ENCODE measurements around the gene ACVRL1.

ACVRL1 gene

DNA sequence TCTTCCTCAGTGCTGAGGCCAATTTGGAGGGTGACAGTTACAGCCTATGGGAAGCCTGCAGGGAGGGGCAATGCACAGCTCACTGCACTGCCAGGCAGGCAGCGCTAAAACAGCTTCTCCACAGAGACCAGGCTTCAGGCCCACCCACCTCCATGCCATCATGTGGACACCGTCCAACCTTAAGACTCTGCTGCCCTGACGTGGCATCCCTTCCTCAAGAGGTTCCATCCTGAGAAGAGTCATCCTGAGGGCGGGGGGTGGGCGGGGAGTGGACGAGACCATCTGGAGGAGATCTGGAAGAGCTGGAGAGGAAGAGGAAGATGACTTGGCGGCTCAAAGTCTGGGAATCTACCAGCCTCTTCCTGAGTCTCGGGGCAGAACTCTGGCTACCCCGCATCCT, 8.4 kb upstream of the ACVRL1 start:
- DNase-seq (ENCODE audit: low read depth), result no peak

DNA sequence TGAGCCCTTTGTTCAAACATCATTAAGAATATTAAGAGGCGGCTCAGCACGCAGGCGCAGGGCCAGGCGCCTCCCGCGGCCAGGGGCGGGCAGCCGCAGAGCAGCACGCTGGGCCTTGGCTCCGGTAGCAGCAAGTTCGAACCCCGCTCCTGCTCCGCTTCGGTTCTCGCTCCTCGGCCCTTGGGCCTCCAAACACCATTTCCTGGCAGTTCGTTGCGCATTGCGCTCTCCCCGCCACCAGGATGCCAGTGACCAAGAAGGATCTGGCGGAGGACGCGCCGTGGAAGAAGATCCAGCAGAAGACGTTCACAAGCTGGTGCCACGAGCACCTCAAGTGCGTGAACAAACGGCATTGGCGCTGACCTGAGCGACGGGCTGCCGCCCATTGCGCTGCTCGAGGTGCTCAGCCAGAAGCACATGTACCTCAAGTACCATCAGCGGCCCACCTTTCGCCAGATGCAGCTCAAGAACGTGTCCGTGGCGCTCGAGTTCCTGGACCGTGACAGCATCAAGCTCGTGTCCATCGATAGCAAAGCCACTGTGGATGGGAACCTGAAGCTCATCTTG, 6.9 kb upstream of the ACVRL1 start:
- DNase-seq (ENCODE audit: low read depth), result no peak

DNA sequence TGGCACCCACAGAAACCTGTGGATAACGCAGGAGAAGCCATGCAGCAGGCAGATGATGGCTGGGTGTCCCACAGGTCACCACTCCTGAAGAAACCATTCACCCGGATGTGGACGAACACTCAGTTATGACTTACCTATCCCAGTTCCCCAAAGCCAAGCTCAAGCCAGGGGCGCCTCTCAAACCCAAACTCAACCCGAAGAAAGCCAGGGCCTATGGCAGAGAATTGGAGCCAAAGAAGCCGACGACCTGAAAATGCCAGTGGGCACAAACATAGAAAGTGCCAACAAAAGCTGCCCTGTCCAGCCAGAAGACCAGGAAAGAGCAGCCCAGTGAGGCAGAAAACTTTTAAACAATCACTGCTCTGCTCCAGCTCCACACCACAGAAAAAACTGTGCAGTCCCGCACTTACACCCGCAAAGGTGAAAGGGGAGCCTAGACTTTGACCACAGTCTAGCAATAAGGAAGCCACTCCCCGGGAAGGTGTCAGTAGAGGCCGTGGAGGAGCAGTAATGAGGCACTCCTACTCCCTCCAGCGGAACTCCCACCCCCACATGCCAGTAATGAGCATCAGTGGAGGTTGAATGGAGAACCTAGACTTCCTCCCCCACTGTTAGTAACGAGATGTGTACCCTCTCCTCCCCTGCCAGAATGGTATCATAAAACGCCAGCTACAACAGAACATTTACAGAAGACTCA, 6.0 kb upstream of the ACVRL1 start:
- DNase-seq (ENCODE audit: low read depth), result no peak

DNA sequence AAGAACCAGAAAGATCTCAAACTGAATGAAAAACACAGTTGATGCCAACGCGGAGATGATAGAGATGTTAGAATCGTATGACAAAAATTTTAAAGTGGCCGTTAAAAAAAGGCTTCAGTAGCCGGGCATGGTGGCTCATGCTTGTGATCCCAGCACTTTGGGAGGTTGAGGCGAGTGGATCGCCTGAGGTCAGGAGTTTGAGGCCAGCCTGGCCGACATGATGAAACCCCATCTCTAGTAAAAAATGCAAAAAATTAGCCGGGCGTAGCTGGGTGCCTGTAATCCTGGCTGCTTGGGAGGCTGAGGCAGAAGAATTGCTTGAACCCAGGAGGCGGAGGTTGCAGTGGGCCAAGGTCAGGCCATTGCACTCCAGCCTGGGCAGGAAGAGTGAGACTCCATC, 5.4 kb upstream of the ACVRL1 start:
- DNase-seq (ENCODE audit: low read depth), result no peak

DNA sequence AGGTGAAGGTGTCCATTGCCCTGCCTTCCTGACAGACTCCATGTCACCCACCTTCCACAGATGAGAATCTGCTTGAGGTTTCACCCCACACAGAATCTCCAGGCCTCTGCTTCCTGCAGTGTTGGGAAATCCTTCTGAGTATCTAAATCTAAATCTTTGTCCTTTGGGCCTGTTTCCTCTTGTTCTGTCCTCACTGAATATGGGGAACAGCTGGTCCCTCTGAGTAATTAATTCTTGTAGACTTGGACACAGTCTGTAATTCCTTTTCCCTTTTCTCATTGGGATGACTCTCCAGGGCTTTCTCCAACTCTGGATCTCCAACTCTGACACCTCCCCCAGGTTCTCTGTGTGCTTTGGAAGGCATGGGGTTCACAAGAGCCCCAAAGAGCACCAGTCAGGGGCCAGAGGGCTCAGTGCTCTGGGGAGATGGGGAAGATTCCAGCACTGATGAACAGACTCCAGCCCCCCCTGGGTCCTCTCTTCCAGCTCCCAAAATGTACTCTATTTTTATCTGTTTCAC, 2.3 kb upstream of the ACVRL1 start:
- DNase-seq (ENCODE audit: low read depth), result no peak

DNA sequence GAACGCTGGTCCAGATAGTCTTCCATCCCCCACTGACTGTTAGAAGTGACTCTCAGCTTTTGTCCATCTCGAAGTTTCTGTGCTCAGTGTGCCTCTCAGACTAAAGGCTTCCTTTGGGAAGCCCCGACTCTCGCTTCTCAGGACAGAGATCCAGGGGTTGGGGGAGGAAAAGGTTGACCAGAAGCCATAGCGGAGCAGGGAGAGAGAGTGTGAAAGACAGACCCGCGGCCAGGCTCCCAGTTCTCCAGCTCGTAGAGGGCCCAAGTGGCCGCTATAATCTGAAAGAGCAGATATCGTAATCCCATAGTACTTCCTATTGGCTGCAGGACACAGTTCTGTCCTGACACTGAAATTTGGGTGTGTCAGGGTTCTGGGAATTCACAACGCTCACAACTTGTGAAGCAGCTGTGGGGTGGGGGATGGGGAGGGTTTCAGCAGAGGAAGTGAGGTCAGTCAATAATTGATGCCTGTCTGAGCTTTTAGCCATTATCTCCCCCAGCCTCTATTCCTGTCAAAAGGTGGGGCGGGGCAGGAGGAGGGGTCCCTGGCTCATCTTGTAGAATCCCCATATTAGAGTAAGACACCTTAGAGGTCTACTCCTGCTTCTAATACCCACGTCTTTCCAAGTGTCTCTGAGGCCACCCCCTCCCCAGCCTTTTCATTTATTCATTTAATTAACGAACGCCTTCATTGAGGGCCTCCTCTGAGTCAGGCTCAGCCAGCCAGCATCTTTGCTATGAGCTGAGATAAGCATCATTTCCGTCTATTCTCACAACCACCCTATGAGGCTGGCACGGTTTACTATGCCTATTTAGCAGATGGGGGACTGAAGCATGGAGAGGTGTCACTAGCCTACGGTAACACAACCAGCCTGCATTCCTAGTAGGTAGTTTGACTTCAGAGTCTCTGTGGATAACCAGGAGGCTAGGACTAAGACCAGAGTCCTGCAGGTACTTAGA, 1.6 kb upstream of the ACVRL1 start:
- DNase-seq (ENCODE audit: low read depth), result no peak

DNA sequence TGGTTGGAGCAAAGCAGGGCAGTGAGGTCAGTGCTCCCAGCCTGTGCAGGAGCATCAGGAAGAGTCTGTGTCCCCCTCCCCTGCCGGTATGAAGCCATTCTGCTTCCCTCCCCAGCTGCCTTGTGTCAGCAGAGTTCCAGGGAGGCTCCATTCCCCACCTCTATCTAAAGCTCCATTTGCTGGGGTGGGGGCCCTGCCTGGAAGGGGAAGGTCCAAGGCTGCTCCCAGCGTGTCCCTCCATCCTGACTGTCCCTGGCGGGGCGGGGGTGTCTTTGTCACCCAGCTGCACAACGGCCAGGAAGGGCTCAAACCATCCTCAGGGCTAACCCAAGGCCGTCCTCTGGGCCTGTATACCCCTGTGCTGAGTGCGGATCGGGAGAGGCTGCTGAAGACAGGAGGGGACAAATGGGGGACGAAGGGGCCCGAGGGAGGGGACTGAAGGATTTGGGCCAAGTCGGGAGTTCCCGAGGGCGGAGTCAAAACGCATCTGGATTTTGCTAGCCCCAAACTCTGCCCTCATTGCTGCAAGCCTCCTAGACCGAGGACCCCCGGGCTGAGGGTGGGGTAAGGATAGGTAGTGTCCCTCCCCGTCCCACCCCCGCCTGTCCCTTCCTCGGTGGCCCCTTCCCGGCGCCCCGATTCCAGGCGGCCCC, 748 bp upstream of the ACVRL1 start:
- no peak for DNase-seq (ENCODE audit: low read depth)

DNA sequence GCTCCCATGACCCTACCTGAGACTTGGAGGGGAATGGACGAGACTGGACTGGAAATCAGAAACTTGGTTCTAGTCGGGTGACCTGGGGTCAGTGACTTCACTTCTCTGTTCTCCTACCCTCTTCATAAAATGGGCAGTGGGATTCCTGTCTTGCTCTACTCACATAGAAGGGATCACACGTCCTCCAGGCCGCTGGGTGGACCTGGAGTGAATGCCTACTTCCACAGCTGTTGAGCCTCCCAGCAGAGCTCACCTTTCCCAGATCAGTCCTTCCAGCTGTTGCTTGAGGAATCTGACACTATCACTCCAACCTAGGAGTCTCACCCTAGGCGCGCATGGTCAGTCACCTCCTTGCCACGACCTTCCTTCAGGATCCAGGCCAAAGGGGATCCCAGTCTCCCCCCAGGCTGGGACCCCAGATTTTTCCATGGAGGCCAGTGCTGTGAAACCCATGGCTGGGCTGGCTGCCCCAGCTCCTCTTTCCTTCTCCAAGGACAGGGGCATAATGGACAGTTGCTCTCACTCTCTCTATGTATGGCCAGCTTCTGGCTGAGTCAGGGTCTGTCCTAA, 637 bp downstream of the ACVRL1 start:
- no peak for DNase-seq (ENCODE audit: low read depth)

DNA sequence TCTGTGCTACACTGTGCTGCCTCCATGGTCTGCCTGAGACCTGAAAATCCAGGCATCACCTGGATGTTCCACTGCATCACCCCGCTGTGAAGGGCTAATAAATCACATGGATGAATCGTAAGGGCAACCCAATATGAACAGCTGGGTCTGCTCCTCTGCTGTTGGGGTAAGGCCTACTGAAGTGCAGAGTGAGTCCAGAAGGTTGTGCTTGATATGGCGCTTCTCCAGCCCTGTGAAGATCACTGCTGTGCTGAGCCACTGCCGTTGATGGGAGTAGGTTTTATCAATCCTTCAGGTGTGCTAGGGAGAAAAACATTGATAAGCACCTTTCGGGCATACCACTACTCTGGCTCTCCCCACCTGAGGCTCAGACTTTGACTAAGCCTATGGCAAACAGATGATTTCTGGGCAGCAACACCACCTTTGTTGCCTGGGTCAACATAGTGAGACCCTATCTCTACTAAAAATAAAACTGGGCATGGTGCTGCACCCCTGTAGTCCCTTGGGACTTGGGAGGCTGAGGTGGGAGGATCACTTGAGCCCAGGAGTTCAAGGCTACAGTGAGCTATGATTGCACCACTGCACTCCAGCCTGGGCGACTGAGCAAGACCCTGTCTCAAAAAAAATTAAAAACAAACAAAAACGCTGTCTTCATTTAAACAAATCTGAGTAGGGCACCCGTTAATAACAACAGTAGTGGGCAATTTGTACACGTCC, 1.7 kb downstream of the ACVRL1 start:
- DNase-seq (ENCODE audit: low read depth), result no peak

DNA sequence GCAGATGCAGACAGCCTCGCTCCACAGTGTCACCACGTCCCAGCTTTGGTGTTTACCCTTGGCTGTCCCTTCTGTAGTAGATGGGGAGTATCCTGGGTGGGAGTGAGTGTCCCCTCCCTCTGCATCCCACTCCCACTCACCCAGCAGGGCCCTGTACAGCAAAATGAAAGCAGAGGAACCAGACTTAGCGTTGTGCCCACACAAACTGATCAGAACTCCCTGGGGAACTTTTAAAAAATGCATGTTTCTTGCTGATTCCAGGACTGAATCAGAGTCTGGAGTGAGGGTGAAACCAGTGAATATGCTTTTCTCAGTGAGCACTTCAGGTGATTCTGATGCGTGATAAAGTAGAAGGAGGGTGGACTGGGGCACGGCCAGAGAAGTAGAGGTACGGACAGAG, 2.9 kb downstream of the ACVRL1 start:
- DNase-seq (ENCODE audit: low read depth), result no peak

DNA sequence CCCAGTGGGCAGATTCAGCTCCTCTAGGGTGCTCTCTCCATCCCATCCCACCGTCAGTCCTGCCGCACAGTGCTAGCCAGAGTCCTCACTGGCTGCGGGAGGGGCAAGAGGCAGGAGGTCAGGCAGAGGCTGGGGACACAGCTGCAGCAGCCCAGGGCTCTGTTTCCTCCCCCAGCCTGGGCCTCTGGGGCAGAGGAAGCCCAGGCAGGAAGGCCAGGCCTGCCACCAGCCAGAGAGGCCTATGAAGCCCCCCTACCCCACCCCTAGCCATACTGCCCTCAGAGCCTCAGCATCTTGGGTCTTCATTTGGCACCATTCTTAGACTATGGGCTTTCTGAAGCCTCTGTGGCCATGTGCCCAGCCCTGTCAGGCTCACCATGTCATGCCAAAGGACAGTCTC, 3.4 kb downstream of the ACVRL1 start:
- DNase-seq (ENCODE audit: low read depth), result no peak

DNA sequence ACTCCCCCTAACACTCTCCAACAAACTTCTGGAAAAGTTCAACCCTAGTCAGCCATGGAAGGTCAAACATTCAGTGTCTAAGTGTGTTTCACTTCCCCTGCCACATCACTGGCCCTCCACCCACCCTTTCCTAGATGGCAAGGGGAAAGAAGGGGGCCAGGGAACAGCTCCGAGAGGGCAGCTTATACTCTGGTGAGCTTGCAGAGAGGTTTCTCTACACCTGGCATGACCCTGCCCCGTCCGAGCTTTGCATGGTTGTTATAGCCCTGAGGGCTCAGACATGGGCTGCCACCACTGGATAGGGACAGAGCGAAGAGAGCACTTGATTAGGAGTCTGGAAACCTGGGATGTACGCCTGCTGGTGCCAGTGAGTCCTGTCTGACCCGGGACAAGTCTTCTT, 4.0 kb downstream of the ACVRL1 start:
- DNase-seq (ENCODE audit: low read depth), result no peak

DNA sequence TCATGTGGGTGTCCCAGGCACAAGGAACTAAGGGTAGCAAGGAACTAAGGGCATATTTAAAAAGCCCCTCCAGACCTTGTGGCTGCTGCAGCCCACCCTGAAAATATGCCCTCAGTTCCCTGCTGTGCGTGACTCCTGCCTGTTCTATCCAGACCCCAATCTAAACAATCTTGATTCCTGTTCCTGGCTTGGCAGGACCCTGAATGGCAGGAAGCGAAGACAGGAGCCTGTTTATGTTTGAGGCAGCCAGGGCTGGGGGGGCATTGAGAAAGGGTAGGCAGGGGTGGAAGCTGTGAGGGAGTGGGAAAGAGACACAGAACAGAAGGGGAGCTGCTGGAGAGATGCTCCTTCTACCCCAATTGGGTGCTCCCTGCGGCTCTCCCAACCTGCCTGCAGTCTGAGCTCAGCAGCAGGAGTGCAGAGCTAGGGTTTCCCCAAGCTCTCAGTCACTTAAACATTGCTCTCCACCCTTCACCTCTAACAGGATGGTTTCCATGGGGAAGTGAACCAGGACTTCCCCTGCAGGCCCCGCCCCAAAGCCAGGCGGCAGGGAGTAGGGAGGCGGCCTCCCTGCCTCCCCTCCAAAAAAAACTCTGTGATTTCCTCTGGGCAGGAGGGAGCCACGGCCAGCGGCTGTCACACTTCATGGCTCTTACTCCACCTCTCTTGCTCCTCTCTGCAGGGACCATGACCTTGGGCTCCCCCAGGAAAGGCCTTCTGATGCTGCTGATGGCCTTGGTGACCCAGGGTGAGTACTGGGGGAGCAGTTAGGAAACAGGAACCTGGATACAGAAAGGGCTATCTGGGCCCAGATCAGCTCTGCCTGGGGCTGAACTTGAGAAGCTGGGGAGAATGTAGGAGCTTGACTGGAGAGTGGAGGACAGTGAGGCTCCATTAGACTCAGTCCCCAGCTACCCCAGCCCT, 4.7 kb downstream of the ACVRL1 start:
- DNase-seq (ENCODE audit: low read depth), result no peak

DNA sequence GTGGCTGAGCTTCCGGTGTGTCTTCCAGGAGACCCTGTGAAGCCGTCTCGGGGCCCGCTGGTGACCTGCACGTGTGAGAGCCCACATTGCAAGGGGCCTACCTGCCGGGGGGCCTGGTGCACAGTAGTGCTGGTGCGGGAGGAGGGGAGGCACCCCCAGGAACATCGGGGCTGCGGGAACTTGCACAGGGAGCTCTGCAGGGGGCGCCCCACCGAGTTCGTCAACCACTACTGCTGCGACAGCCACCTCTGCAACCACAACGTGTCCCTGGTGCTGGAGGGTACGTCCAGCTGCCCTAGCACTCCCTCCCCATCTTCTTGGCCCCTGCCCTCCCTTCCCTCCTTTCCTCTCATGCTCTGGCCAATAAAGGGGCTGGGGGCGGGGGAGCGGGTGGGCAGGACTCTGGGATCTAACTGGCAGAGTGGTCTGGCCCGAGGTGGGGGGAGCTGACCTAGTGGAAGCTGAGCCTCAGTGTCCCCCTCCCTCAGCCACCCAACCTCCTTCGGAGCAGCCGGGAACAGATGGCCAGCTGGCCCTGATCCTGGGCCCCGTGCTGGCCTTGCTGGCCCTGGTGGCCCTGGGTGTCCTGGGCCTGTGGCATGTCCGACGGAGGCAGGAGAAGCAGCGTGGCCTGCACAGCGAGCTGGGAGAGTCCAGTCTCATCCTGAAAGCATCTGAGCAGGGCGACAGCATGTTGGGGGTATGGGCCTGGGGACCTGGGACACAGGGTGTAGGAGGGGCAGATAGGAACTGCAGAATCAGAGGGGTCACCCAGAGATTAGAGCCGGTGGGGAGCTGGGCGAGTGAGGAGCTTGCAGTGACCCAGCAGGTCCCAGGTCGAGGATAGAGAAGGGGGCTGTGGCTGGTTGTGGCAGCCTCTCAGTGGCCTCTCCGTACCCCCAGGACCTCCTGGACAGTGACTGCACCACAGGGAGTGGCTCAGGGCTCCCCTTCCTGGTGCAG, 6.0 kb downstream of the ACVRL1 start:
- no peak for DNase-seq (ENCODE audit: low read depth)

DNA sequence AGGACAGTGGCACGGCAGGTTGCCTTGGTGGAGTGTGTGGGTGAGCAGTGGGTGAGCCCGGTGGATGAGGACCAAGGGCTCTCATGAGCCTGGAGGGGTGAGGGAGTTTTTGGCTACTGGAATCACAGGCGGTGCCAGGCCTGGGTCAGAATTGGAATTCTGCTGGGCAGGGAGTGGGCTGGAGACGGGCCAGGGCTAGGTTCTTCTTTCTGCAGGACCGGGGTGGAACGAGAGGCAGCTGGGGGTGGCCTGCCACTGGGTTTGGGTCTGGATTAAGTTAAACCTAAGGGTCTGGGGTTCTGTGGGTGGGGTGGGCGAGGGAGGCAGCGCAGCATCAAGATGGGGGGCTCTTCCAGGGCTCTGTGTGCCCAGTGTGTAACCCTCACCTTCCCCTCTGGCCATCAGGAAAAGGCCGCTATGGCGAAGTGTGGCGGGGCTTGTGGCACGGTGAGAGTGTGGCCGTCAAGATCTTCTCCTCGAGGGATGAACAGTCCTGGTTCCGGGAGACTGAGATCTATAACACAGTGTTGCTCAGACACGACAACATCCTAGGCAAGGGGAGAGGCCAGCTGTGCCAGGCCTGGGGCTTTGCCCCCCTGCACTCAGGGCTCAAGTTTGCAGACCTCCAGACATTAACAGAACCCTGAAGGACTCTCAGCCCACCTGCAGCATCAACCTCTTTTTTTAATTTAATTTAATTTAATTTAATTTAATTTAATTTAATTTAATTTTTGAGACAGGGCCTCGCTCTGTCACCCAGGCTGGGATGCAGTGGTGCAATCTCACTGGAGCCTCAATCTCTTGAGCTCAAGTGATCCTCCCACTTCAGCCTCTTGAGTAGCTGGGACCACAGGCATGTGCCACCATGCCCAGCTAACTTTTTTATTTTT, 7.0 kb downstream of the ACVRL1 start:
- DNase-seq (ENCODE audit: low read depth), result no peak

DNA sequence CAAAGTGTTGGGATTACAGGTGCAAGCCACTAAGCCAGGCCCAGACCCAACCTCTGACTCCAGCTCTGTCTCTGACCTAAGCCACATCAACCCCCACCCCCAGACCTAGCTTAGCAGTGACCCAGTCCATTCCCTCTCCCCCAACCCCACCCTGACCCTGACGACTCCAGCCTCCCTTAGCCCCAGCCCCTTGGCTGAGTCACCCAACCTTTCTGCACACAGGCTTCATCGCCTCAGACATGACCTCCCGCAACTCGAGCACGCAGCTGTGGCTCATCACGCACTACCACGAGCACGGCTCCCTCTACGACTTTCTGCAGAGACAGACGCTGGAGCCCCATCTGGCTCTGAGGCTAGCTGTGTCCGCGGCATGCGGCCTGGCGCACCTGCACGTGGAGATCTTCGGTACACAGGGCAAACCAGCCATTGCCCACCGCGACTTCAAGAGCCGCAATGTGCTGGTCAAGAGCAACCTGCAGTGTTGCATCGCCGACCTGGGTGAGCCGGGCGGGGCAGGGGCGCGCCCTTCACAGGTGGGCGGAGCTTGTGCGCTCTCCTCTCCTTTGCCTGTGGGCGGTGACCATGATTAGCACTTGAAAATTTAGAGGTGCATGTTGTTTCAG, 7.8 kb downstream of the ACVRL1 start:
- no peak for DNase-seq (ENCODE audit: low read depth)

DNA sequence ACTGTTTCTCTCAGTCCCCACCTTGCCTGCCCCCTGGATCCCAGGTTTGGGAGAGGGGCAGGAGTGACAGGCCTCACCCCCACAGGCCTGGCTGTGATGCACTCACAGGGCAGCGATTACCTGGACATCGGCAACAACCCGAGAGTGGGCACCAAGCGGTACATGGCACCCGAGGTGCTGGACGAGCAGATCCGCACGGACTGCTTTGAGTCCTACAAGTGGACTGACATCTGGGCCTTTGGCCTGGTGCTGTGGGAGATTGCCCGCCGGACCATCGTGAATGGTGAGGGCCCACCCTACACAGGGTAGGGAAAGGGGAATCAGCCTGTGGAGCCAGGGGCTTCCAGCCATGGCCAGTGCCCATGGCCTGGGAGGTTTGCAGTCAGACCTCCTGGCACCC, 8.6 kb downstream of the ACVRL1 start:
- DNase-seq (ENCODE audit: low read depth), result no peak
